Measurements from ENCODE around the gene CDH13.
A peak's percentile ranks its signal among the peaks of the same experiment; 100 is the strongest.

The CDH13 gene

GRCh38 chr16:83532634-83533033, 905.9 kb downstream of the CDH13 start:
- peaks cover 12% of the 10 kb centered on the region for H3K4me1 ChIP-seq (ENCODE audit: control insufficient read depth, insufficient read depth, low read length, poor library complexity, severe bottlenecking)
- H3K4me3 ChIP-seq (ENCODE audit: extremely low read depth, insufficient read depth, low read length, poor library complexity, severe bottlenecking), result no peak overlapping the region
- WGBS, 2 experiments (ENCODE audit: insufficient coverage in 2 of 2), result 85 to 97% methylated on average over 12 of the region's 12 CpGs
- no peak overlapping the region for H3K27ac ChIP-seq (ENCODE audit: low read depth, low read length, severe bottlenecking)
- peaks cover 5% of the 10 kb centered on the region for H3K9me3 ChIP-seq (ENCODE audit: control insufficient read depth, low read length)
- no peaks in the 10 kb centered on the region for H3K36me3 ChIP-seq (ENCODE audit: control insufficient read depth, insufficient read depth, low read length)

GRCh38 chr16:83533193-83533592, 906.4 kb downstream of the CDH13 start:
- no peak overlapping the region for H3K4me3 ChIP-seq (ENCODE audit: extremely low read depth, insufficient read depth, low read length, poor library complexity, severe bottlenecking)
- H3K4me1 ChIP-seq (ENCODE audit: control insufficient read depth, insufficient read depth, low read length, poor library complexity, severe bottlenecking), result peaks cover 12% of the 10 kb centered on the region
- no peak overlapping the region for H3K27ac ChIP-seq (ENCODE audit: low read depth, low read length, severe bottlenecking)
- peaks cover 5% of the 10 kb centered on the region for H3K9me3 ChIP-seq (ENCODE audit: control insufficient read depth, low read length)
- no peaks in the 10 kb centered on the region for H3K36me3 ChIP-seq (ENCODE audit: control insufficient read depth, insufficient read depth, low read length)
- 89 to 100% methylated on average over 1 to 6 of the region's 11 CpGs for WGBS, 2 experiments (ENCODE audit: insufficient coverage in 2 of 2)

- Histone ChIP-seq H3K9me3 (ENCODE audit: control insufficient read depth, low read length) (no peaks in the 10 kb centered on the region), H3K27ac (ENCODE audit: low read depth, low read length, severe bottlenecking) (no peak overlapping the region), H3K4me1 (ENCODE audit: control insufficient read depth, insufficient read depth, low read length, poor library complexity, severe bottlenecking) (no peaks in the 10 kb centered on the region), H3K36me3 (ENCODE audit: control insufficient read depth, insufficient read depth, low read length) (no peaks in the 10 kb centered on the region), H3K4me3 (ENCODE audit: extremely low read depth, insufficient read depth, low read length, poor library complexity, severe bottlenecking) (no peak overlapping the region)
- no CpG with 5 or more reads among the region's 2 CpGs for WGBS, 2 experiments (ENCODE audit: insufficient coverage in 2 of 2)
Measured at GRCh38 chr16:83538707-83539106, 911.9 kb downstream of the CDH13 start.

GRCh38 chr16:83539736-83540490, 913.1 kb downstream of the CDH13 start:
- Histone ChIP-seq H3K27ac (ENCODE audit: low read depth, low read length, severe bottlenecking) (no peak overlapping the region), H3K4me1 (ENCODE audit: control insufficient read depth, insufficient read depth, low read length, poor library complexity, severe bottlenecking) (no peaks in the 10 kb centered on the region), H3K9me3 (ENCODE audit: control insufficient read depth, low read length) (no peaks in the 10 kb centered on the region), H3K4me3 (ENCODE audit: extremely low read depth, insufficient read depth, low read length, poor library complexity, severe bottlenecking) (no peak overlapping the region), H3K36me3 (ENCODE audit: control insufficient read depth, insufficient read depth, low read length) (no peaks in the 10 kb centered on the region)
- 81 to 90% methylated on average over 8 to 10 of the region's 12 CpGs for WGBS, 2 experiments (ENCODE audit: insufficient coverage in 2 of 2)

GRCh38 chr16:83541231-83541630, 914.5 kb downstream of the CDH13 start:
- Histone ChIP-seq H3K9me3 (ENCODE audit: control insufficient read depth, low read length) (no peaks in the 10 kb centered on the region), H3K27ac (ENCODE audit: low read depth, low read length, severe bottlenecking) (no peak overlapping the region), H3K4me3 (ENCODE audit: extremely low read depth, insufficient read depth, low read length, poor library complexity, severe bottlenecking) (no peak overlapping the region), H3K4me1 (ENCODE audit: control insufficient read depth, insufficient read depth, low read length, poor library complexity, severe bottlenecking) (no peaks in the 10 kb centered on the region), H3K36me3 (ENCODE audit: control insufficient read depth, insufficient read depth, low read length) (no peaks in the 10 kb centered on the region)
- WGBS, 2 experiments (ENCODE audit: insufficient coverage in 2 of 2), result 57 to 100% methylated on average over 1 of the region's 1 CpG

- Histone ChIP-seq H3K36me3 (ENCODE audit: control insufficient read depth, insufficient read depth, low read length) (no peaks in the 10 kb centered on the region), H3K4me1 (ENCODE audit: control insufficient read depth, insufficient read depth, low read length, poor library complexity, severe bottlenecking) (no peaks in the 10 kb centered on the region), H3K27ac (ENCODE audit: low read depth, low read length, severe bottlenecking) (no peak overlapping the region), H3K4me3 (ENCODE audit: extremely low read depth, insufficient read depth, low read length, poor library complexity, severe bottlenecking) (no peak overlapping the region), H3K9me3 (ENCODE audit: control insufficient read depth, low read length) (no peaks in the 10 kb centered on the region)
- 91 to 94% methylated on average over 5 of the region's 5 CpGs for WGBS, 2 experiments (ENCODE audit: insufficient coverage in 2 of 2)
Measured at GRCh38 chr16:83542491-83542890, 915.7 kb downstream of the CDH13 start.

GRCh38 chr16:83549316-83550182, 922.8 kb downstream of the CDH13 start:
- H3K27ac ChIP-seq (ENCODE audit: low read depth, low read length, severe bottlenecking), result no peak overlapping the region
- no peaks in the 10 kb centered on the region for H3K36me3 ChIP-seq (ENCODE audit: control insufficient read depth, insufficient read depth, low read length)
- 77 to 83% methylated on average over 12 to 13 of the region's 13 CpGs for whole genome bisulfite sequencing, 2 experiments (ENCODE audit: insufficient coverage in 2 of 2)

GRCh38 chr16:83550183-83550569, 923.4 kb downstream of the CDH13 start:
- peaks cover 15% of the 10 kb centered on the region for H3K4me1 ChIP-seq (ENCODE audit: control insufficient read depth, insufficient read depth, low read length, poor library complexity, severe bottlenecking)
- 72 to 88% methylated on average over 2 to 4 of the region's 4 CpGs for WGBS, 2 experiments (ENCODE audit: insufficient coverage in 2 of 2)
- no peak overlapping the region for H3K4me3 ChIP-seq (ENCODE audit: extremely low read depth, insufficient read depth, low read length, poor library complexity, severe bottlenecking)
- H3K27ac ChIP-seq (ENCODE audit: low read depth, low read length, severe bottlenecking), result no peak overlapping the region
- H3K36me3 ChIP-seq (ENCODE audit: control insufficient read depth, insufficient read depth, low read length), result no peaks in the 10 kb centered on the region
- no peaks in the 10 kb centered on the region for H3K9me3 ChIP-seq (ENCODE audit: control insufficient read depth, low read length)

More at GRCh38 chr16:83549316-83550182, 922.8 kb downstream of the CDH13 start:
- no peak overlapping the region for H3K4me3 ChIP-seq (ENCODE audit: extremely low read depth, insufficient read depth, low read length, poor library complexity, severe bottlenecking)
- H3K4me1 ChIP-seq (ENCODE audit: control insufficient read depth, insufficient read depth, low read length, poor library complexity, severe bottlenecking), result peaks cover 10% of the 10 kb centered on the region
- H3K9me3 ChIP-seq (ENCODE audit: control insufficient read depth, low read length), result no peaks in the 10 kb centered on the region

GRCh38 chr16:83552228-83552627, 925.5 kb downstream of the CDH13 start:
- Histone ChIP-seq H3K27ac (ENCODE audit: low read depth, low read length, severe bottlenecking) (peak overlapping the region; percentile 1), H3K9me3 (ENCODE audit: control insufficient read depth, low read length) (no peaks in the 10 kb centered on the region), H3K4me1 (ENCODE audit: control insufficient read depth, insufficient read depth, low read length, poor library complexity, severe bottlenecking) (peaks cover 15% of the 10 kb centered on the region), H3K36me3 (ENCODE audit: control insufficient read depth, insufficient read depth, low read length) (no peaks in the 10 kb centered on the region), H3K4me3 (ENCODE audit: extremely low read depth, insufficient read depth, low read length, poor library complexity, severe bottlenecking) (no peak overlapping the region)
- 50 to 97% methylated on average over 1 to 3 of the region's 3 CpGs for WGBS, 2 experiments (ENCODE audit: insufficient coverage in 2 of 2)

GRCh38 chr16:83552930-83553329, 926.2 kb downstream of the CDH13 start:
- H3K9me3 ChIP-seq (ENCODE audit: control insufficient read depth, low read length), result no peaks in the 10 kb centered on the region
- peaks cover 15% of the 10 kb centered on the region for H3K4me1 ChIP-seq (ENCODE audit: control insufficient read depth, insufficient read depth, low read length, poor library complexity, severe bottlenecking)
- H3K4me3 ChIP-seq (ENCODE audit: extremely low read depth, insufficient read depth, low read length, poor library complexity, severe bottlenecking), result no peak overlapping the region
- WGBS, 2 experiments (ENCODE audit: insufficient coverage in 2 of 2), result 75 to 100% methylated on average over 3 of the region's 10 CpGs
- H3K36me3 ChIP-seq (ENCODE audit: control insufficient read depth, insufficient read depth, low read length), result no peaks in the 10 kb centered on the region
- no peak overlapping the region for H3K27ac ChIP-seq (ENCODE audit: low read depth, low read length, severe bottlenecking)

GRCh38 chr16:83554096-83554495, 927.3 kb downstream of the CDH13 start:
- Histone ChIP-seq H3K36me3 (ENCODE audit: control insufficient read depth, insufficient read depth, low read length) (no peaks in the 10 kb centered on the region), H3K4me1 (ENCODE audit: control insufficient read depth, insufficient read depth, low read length, poor library complexity, severe bottlenecking) (peaks cover 15% of the 10 kb centered on the region), H3K9me3 (ENCODE audit: control insufficient read depth, low read length) (no peaks in the 10 kb centered on the region), H3K4me3 (ENCODE audit: extremely low read depth, insufficient read depth, low read length, poor library complexity, severe bottlenecking) (no peak overlapping the region), H3K27ac (ENCODE audit: low read depth, low read length, severe bottlenecking) (no peak overlapping the region)
- WGBS, 2 experiments (ENCODE audit: insufficient coverage in 2 of 2), result 88 to 93% methylated on average over 2 of the region's 3 CpGs
